Ramos (cell line): ENCODE results near the gene OR5A1.
"Not testable (repeated sequence)": the region's sequence is repeated elsewhere in the genome, so short reads cannot be mapped to it uniquely, and the experiment has no call there.

Source experiments
- in situ Hi-C: fragments of 300-500 bp; cut with MboI; formaldehyde crosslinking; loops from one replicate; pipeline ENCODE4 v1.14.3; 2022; ENCODE audit warnings: low sequenced_read_pairs; ENCODE audit not compliant: unreplicated experiment

Gene OR5A1

GRCh38 chr11:59436169-59436568 is at the start of gene OR5A1:
TSS of gene OR5A1 (plus strand) at chr11:59436469. CDS start at chr11:59443169, 6,700 bp downstream.
- in situ Hi-C loops, result no loop called here

GRCh38 chr11:59394186-59394585 is 42.1 kb upstream of the OR5A1 start:
- in situ Hi-C loops, result no loop called here

- in situ Hi-C loops, result no loop called here
Observed at GRCh38 chr11:59400461-59401261, 35.6 kb upstream of the OR5A1 start.

DNA sequence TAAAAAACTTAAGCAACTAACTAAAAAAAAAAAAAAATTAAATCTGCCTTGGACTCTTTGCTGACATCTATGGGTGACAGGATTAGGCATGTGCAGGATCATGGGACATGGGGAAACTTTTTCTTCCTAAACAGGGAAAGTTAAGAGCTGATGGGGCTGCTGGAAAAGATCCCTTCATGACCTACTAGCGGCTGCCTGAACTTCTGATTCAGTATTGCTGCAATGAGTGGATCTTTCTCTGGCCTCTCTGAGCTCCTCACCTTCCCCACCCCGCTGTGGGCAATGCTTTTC is 35.1 kb upstream of the OR5A1 start:
- in situ Hi-C loops, result no loop called here

GRCh38 chr11:59403546-59403945 is 32.7 kb upstream of the OR5A1 start:
- in situ Hi-C loops, result no loop called here

DNA sequence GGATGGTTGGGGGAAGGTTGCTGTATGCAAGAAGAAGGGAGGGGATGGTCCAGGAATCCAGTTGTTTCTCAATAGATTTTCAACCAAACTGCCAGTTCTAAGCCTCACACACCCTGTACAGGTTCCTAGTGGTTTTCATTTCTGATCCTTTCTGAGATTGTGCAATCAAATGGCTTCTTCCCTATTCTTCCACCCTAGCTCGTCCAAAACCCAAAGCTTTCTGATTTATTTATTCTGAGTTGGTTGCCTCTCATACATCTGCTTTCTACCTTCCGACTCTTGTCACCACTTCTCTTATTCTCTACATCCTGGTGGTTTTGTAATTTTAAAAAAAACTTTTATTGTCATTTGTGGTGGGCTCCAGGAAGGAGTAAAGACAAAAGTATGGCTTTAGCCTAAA is 22.6 kb upstream of the OR5A1 start:
- in situ Hi-C loops, result no loop called here

DNA sequence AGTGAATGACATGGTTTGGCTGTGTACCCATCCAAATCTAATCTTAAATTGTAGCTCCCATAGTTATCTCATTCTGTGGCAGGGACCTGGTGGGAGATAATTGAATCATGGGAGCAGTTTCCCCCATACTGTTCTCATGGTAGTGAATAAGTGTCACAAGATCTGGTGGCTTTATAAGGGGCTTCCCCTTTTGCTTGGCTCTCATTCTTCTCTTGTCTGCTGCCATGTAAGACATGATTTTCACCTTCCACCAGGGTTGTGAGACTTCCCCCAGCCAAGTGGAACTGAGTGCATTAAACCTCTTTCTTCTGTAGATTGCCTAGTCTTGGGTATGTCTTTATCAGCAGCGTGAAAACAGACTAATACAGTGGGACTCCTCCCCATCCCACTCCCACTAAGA is 21.2 kb upstream of the OR5A1 start:
- in situ Hi-C loops, result no loop called here

DNA sequence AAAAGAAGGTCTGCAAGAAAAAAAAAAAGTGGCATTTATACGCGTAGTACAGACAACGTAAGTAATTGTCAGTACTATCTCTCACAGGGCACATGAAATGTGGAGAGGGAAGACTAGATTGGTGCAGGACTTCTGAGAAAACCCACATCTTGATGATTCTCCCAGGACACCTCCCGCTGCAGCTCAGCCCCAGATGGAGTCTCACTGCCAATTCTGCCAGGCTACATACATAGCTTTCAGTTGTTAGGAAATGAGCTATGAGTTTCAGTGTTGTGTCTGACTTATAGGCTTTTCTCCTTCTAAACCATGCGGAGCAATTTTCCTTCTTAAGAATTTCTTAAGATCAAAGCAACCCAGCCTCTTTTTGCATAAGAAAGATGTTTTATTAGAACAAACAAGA is 19.7 kb upstream of the OR5A1 start:
- in situ Hi-C loops, result no loop called here

- in situ Hi-C loops, result no loop called here
Observed at GRCh38 chr11:59417023-59417422, 19.2 kb upstream of the OR5A1 start.

- in situ Hi-C loops, result no loop called here
Observed at GRCh38 chr11:59418156-59418555, 18.1 kb upstream of the OR5A1 start.

DNA sequence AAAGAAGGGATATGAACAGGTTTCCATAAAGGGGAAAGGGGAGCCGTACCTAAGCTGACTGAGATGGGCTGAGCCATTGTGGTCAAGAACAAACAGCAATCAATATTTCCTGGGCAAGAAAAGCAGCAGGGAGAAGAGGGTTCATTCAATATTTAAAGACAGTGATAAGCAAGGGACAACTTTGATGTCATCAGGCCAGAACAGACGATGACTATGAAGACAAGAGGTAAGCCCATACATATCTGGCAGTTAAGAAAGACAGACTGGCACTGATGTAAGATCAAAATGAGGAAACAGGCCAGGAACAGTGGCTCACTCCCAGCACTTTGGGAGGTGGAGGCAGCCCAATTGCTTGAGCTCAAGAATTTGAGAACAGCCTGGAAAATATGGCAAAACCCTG is 12.4 kb upstream of the OR5A1 start:
- in situ Hi-C loops, result no loop called here

GRCh38 chr11:59425131-59425530 is 11.1 kb upstream of the OR5A1 start:
- in situ Hi-C loops, result no loop called here

GRCh38 chr11:59426361-59427067 is 9.8 kb upstream of the OR5A1 start, which contains the start of gene OR5A2:
TSS of gene OR5A2 (minus strand) at chr11:59426413. CDS start at chr11:59422953, 3,460 bp downstream.
- in situ Hi-C loops, result no loop called here

- in situ Hi-C loops, result no loop called here
Observed at GRCh38 chr11:59427068-59427382, 9.2 kb upstream of the OR5A1 start.

- in situ Hi-C loops, result loop anchor here (5.0 kb wide), 1 partner anchor 258 kb away; the partner anchor contains the start of gene DTX4
Observed at GRCh38 chr11:59429924-59430516, 6.2 kb upstream of the OR5A1 start.

- in situ Hi-C loops, result no loop called here
Observed at GRCh38 chr11:59437770-59438169, 1.5 kb downstream of the OR5A1 start.

DNA sequence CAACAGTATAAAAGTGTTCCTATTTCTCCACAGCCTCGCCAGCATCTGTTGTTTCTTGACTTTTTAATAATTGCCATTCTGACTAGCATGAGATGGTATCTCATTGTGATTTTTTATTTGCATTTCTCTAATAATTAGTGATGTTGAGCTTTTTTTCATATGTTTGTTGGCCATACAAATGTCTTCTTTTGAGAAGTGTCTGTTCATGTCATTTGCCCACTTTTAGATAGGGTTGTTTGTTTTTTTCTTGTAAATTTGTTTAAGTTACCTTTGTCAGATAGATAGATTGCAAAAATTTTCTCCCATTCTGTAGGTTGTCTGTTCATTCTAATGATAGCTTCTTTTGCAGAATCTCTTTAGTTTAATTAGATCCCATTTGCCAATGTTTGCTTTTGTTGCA is 9.4 kb downstream of the OR5A1 start:
- in situ Hi-C loops, result not testable (repeated sequence)

GRCh38 chr11:59448484-59448883 is 12.2 kb downstream of the OR5A1 start:
- in situ Hi-C loops, result no loop called here

DNA sequence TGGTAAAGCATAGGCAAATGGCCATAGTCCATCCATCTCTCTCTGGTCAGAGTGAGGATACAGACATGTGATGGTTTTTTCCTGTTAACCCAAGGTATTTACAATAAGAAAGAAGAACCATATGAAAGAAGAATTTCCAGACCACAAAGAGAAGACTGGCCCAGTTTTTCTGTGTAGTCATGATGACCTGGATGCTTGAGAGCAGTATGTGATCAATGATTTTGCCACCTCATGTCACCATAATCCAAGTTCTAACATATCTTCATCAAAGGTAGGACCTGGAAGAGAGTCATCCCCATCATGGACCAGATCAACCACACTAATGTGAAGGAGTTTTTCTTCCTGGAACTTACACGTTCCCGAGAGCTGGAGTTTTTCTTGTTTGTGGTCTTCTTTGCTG is 20.4 kb downstream of the OR5A1 start, which contains the start of gene OR4D6:
OR4D6 (plus strand) TSS at position 301 of the 400 bp plus-strand sequence; CDS start at position 301, 0 bp downstream.
- in situ Hi-C loops, result no loop called here

GRCh38 chr11:59459916-59460315 is 23.6 kb downstream of the OR5A1 start:
- in situ Hi-C loops, result no loop called here

DNA sequence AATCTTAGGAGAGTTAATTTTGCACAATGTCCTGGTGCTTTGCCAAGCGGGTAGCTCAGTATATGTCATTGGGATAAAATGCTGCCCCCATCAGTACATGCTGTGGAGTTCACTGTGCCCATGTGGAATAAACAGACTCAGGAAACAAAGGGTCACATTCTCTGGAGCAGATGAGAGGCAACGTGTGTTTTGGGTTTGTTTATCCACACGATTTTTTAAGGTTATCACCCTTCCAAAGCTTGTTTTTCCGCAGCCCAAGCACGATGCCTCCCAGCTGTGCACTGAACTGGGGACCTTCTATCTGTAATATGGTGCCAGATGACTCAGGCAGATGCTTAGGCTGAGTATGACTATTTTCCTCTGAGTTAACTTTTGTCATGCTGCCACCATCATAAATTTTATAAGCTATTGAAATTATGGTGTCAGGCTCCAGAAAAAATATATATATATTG is 26.9 kb downstream of the OR5A1 start:
- in situ Hi-C loops, result no loop called here
